Endothelial cell of umbilical vein (primary cell): ENCODE data around the gene SFTA2. TPM values are rescaled to one million over a fixed set of nuclear protein-coding genes. Genes with fewer than 3 reads are reported as not detected.

Experiments used
- BruUV-seq: library from RNA; stranded (reverse); fragments of 400-500 nt; replicated peaks from 2 replicates; lab custom pipeline; 2021; lab: Mats Ljungman, UMichigan
- CTCF ChIA-PET: fragments of 300-600, 350-600 bp; sonication (Branson Sonifier 250); formaldehyde crosslinking; loops from one replicate; lab custom pipeline; 2021; ENCODE audit warnings: antibody characterized with exemption, inconsistent platforms; lab: Charles Lee
- POLR2A ChIA-PET: fragments of 300-600, 350-600 bp; sonication (Branson Sonifier 250); formaldehyde crosslinking; loops from one replicate; lab custom pipeline; 2021; ENCODE audit warnings: antibody characterized with exemption, inconsistent platforms; lab: Charles Lee
- DNase-seq: peaks from one replicate; pipeline ENCODE4 v3.0.0-alpha.2; 2011; ENCODE audit warnings: low read depth, low spot score
- FAIRE-seq: peaks from 2 replicates; lab custom pipeline; 2011; peaks lifted over from hg19 to GRCh38; lab: Jason Lieb, UNC
- H2AFZ ChIP-seq: 2 replicates; pipeline ENCODE4 v1.6.0; 2012; ENCODE audit warnings: low read depth, low read length, control low read depth, inconsistent platforms
- H3K27ac ChIP-seq: 2 replicates; pipeline ENCODE4 v1.5.1; 2011; ENCODE audit warnings: low read depth, mild to moderate bottlenecking, control low read depth, low read length, moderate library complexity; ENCODE audit not compliant: insufficient read depth
- H3K27me3 ChIP-seq, 2 experiments: 2 replicates each; pipeline versions ENCODE4 v1.6.0 to v1.6.1; 2011; ENCODE audit warnings: low read length in 2 of 2, mixed read lengths in 1 of 2; ENCODE audit not compliant: control insufficient read depth in 2 of 2, insufficient read depth in 2 of 2
- H3K36me3 ChIP-seq, 2 experiments: 2 replicates in 1 of 2; 3 replicates in 1 of 2; pipeline ENCODE4 v1.5.1; 2011; ENCODE audit warnings: low read length in 2 of 2, mild to moderate bottlenecking in 1 of 2, moderate library complexity in 1 of 2; ENCODE audit not compliant: control insufficient read depth in 2 of 2, insufficient read depth in 2 of 2; ENCODE audit errors: extremely low read depth in 1 of 2
- H3K4me1 ChIP-seq: 3 replicates; pipeline ENCODE4 v1.5.1; 2011; ENCODE audit warnings: mild to moderate bottlenecking, low read length; ENCODE audit not compliant: control insufficient read depth, insufficient read depth; ENCODE audit errors: extremely low read depth
- H3K4me2 ChIP-seq: 2 replicates; pipeline ENCODE4 v1.6.1; 2011; ENCODE audit warnings: low read length, control low read depth, mixed read lengths; ENCODE audit not compliant: insufficient read depth
- H3K4me3 ChIP-seq, 3 experiments: fragments of 200-600 bp in 1 of 3; sonication (generic), shearing (Covaris generic) in 1 of 3; replicated peaks in 1 of 3; 2 replicates each; pipeline ENCODE4 v1.5.1; 2011 to 2016; ENCODE audit warnings: control low read depth in 3 of 3, low read length in 3 of 3, mild to moderate bottlenecking in 2 of 3, inconsistent platforms in 1 of 3, low read depth in 1 of 3, moderate library complexity in 1 of 3; ENCODE audit not compliant: insufficient read depth in 1 of 3
- H3K79me2 ChIP-seq: 2 replicates; pipeline ENCODE4 v1.6.0; 2012; ENCODE audit warnings: low read length, inconsistent platforms; ENCODE audit not compliant: control insufficient read depth, insufficient read depth
- H3K9ac ChIP-seq: replicated peaks from 2 replicates; pipeline ENCODE3; 2011; ENCODE audit warnings: low read length, control low read depth; ENCODE audit not compliant: insufficient read depth; ENCODE audit errors: extremely low read depth
- H3K9me1 ChIP-seq: replicated peaks from 3 replicates; pipeline ENCODE4 v1.6.0; 2011; ENCODE audit warnings: mild to moderate bottlenecking, low read length; ENCODE audit not compliant: control insufficient read depth, insufficient read depth; ENCODE audit errors: extremely low read depth
- H3K9me3 ChIP-seq: replicated peaks from 2 replicates; pipeline ENCODE4 v1.5.1; 2012; ENCODE audit warnings: low read length, inconsistent platforms; ENCODE audit not compliant: control insufficient read depth, insufficient read depth
- H4K20me1 ChIP-seq: replicated peaks from 2 replicates; pipeline ENCODE3; 2011; ENCODE audit warnings: mild to moderate bottlenecking, low read length; ENCODE audit not compliant: control insufficient read depth, insufficient read depth; ENCODE audit errors: extremely low read depth
- CTCF ChIP-seq, 2 donors: IDR thresholded peaks; 1 replicate in 1 of 2; 2 replicates in 1 of 2; pipeline ENCODE4 v1.5.1; 2011; ENCODE audit warnings: low read length in 2 of 2, mild to moderate bottlenecking in 2 of 2, moderate library complexity in 2 of 2, control low read depth in 1 of 2, inconsistent platforms in 1 of 2, low read depth in 1 of 2; ENCODE audit not compliant: insufficient read depth in 1 of 2; ENCODE audit errors: extremely low read depth in 1 of 2
- EZH2 ChIP-seq: IDR thresholded peaks from 2 replicates; pipeline ENCODE4 v1.6.1; 2012; ENCODE audit warnings: borderline replicate concordance, low read depth, mild to moderate bottlenecking, moderate library complexity, low read length, inconsistent platforms; ENCODE audit not compliant: severe bottlenecking
- FOS ChIP-seq: IDR thresholded peaks from 2 replicates; pipeline ENCODE4 v1.6.1; 2011; ENCODE audit warnings: mild to moderate bottlenecking, low read length, moderate library complexity, borderline replicate concordance; ENCODE audit not compliant: insufficient read depth
- GATA2 ChIP-seq: IDR thresholded peaks from 2 replicates; pipeline ENCODE4 v1.7.0; 2011; ENCODE audit warnings: low read depth, mild to moderate bottlenecking, moderate library complexity, mixed read lengths, low read length; ENCODE audit not compliant: insufficient read length, insufficient read depth
- JUN ChIP-seq: IDR thresholded peaks from 2 replicates; pipeline ENCODE4 v1.6.1; 2011; ENCODE audit warnings: borderline replicate concordance, low read depth; ENCODE audit not compliant: insufficient read length, insufficient read depth
- MAX ChIP-seq: IDR thresholded peaks from 2 replicates; pipeline ENCODE4 v1.6.1; 2011; ENCODE audit not compliant: insufficient read depth, insufficient read length
- MYC ChIP-seq: IDR thresholded peaks from one replicate; pipeline ENCODE4 v1.6.1; 2011; ENCODE audit warnings: mild to moderate bottlenecking, low read depth, low read length
- POLR2A ChIP-seq: IDR thresholded peaks from 2 replicates; pipeline ENCODE4 v1.6.1; 2012; ENCODE audit warnings: low read depth, mild to moderate bottlenecking, control low read depth, low read length
- POLR2AphosphoS5 ChIP-seq: IDR thresholded peaks from 2 replicates; pipeline ENCODE4 v1.6.1; 2012; ENCODE audit warnings: low read depth, mild to moderate bottlenecking, control low read depth, low read length, moderate library complexity; ENCODE audit not compliant: insufficient read depth
- dilution Hi-C: fragments of 300-500 bp; cut with MboI; formaldehyde crosslinking; loops from one replicate; pipeline ENCODE4 v1.15.0; 2019; ENCODE audit warnings: low sequenced_read_pairs; ENCODE audit not compliant: extremely low pct_ligation_motif_present
- intact Hi-C: fragments of 100-400 bp; cut with micrococcal nuclease; formaldehyde crosslinking; loops from one replicate; pipeline ENCODE4 v1.10.0; 2022
- polyA plus RNA-seq, 4 experiments: library from polyadenylated mRNA; depleted of rRNA in 3 of 4; stranded (reverse) in 3 of 4; unstranded in 1 of 4; fragments of >200 nt; gene quantifications; 2 replicates each; pipeline versions ENCODE4 v1.2.1 to v1.2.3, GENCODE V29; 2011 to 2012; ENCODE audit warnings: missing spikeins in 1 of 4
- total RNA-seq: library from RNA; stranded (reverse); gene quantifications from 2 replicates; pipeline ENCODE4 v1.2.3, GENCODE V29; 2021

SFTA2 gene
- total and polyA plus RNA-seq, 2 donors (not counting 3 experiments of a cell fraction or from before 2014, with no cell fraction given) = not detected

- dilution Hi-C loops = no loop called here
- Histone ChIP-seq H4K20me1 (no peaks in the 10 kb centered on the region), H3K27me3 (no peaks in the 10 kb centered on the region), H2AFZ (no peak overlapping the region), H3K4me3 (no peak overlapping the region), H3K9me1 (no peaks in the 10 kb centered on the region), H3K9me3 (no peaks in the 10 kb centered on the region), H3K79me2 (peaks cover 1% of the 10 kb centered on the region), H3K9ac (no peak overlapping the region), H3K36me3 (no peaks in the 10 kb centered on the region), H3K4me2 (no peak overlapping the region), H3K27ac (no peak overlapping the region), H3K4me1 (peaks cover 3% of the 10 kb centered on the region)
- no peak for TF ChIP-seq GATA2
- TF ChIP-seq POLR2A = no peak
- no peak for TF ChIP-seq EZH2
- TF ChIP-seq MYC = no peak
- no peak for TF ChIP-seq CTCF (IDR thresholded peaks at IDR 0.05; ENCODE audit: extremely low read depth in 1 of 2, insufficient read depth in 1 of 2, low read depth in 1 of 2, low read length in 2 of 2)
- TF ChIP-seq FOS = no peak
- no peak for TF ChIP-seq MAX
- TF ChIP-seq JUN = no peak
- no peak for TF ChIP-seq POLR2AphosphoS5
- intact Hi-C loops = no loop called here
- BruUV-seq = no TSS peak
- CTCF ChIA-PET = interaction anchor here (1.0 to 2.1 kb wide), 2 partner anchors 14 to 184 kb away, joined by 3 to 8 read pairs; no protein-coding TSS in a partner anchor
- POLR2A ChIA-PET = no interaction called here
- DNase-seq (no peak), FAIRE-seq (no peak)
These were observed 28.7 kb downstream of the SFTA2 start for GRCh38 chr6:30903236-30903635.
